ENCODE measurements around the gene DDR2. TPM values are rescaled to one million over a fixed set of nuclear protein-coding genes. Genes with fewer than 3 reads are reported as not detected.

DDR2 gene
- total RNA-seq, 1 donor from 2014 or later, result 54.4 TPM

GRCh38 chr1:162663086-162663485 lies 30.8 kb downstream of the DDR2 start:
- H3K9me3 Mint-ChIP-seq, result peaks cover 6% of the 10 kb centered on the region
- H3K4me3 Mint-ChIP-seq, result no peak overlapping the region
- H3K36me3 Mint-ChIP-seq, result peaks cover 11% of the 10 kb centered on the region
- peaks cover 5% of the 10 kb centered on the region for H3K27me3 Mint-ChIP-seq
- peaks cover 26% of the 10 kb centered on the region for H3K4me1 Mint-ChIP-seq (ENCODE audit: unreplicated experiment)
- no peak overlapping the region for H3K27ac Mint-ChIP-seq
- TF ChIP-seq, protein P1, sequence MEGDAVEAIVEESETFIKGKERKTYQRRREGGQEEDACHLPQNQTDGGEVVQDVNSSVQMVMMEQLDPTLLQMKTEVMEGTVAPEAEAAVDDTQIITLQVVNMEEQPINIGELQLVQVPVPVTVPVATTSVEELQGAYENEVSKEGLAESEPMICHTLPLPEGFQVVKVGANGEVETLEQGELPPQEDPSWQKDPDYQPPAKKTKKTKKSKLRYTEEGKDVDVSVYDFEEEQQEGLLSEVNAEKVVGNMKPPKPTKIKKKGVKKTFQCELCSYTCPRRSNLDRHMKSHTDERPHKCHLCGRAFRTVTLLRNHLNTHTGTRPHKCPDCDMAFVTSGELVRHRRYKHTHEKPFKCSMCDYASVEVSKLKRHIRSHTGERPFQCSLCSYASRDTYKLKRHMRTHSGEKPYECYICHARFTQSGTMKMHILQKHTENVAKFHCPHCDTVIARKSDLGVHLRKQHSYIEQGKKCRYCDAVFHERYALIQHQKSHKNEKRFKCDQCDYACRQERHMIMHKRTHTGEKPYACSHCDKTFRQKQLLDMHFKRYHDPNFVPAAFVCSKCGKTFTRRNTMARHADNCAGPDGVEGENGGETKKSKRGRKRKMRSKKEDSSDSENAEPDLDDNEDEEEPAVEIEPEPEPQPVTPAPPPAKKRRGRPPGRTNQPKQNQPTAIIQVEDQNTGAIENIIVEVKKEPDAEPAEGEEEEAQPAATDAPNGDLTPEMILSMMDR (conservative IDR thresholded peaks at IDR 0.05), result no peak
- DNase-seq (ENCODE audit: extremely low spot score, unreplicated experiment), result no peak

DNA sequence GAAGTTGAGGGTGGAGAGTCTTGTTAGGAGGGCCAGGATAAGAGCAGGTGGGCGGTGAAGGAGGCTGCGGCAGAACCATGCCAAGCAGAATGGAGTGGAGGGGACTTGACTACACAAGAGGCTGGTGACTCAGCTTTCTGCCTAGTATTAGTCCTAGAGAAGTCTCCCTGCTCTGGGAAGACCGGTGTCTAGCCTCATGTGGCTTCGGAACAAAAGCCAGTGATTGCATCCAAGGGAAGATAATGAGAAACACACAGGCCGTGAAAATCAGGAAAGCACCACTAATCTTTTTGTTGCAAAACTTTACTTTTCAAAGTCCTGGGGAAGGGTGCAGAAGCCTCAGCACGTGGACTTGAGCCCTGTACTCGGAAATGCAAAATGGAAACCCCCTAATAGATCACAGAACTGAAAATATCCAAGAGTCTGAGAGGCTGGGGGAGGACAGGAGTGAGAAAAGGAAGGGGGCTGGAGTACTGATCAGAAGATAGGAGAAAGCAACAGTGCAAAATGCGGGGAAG lies 31.4 kb downstream of the DDR2 start:
- TF ChIP-seq, protein P1 (conservative IDR thresholded peaks at IDR 0.05), result no peak
- peaks cover 26% of the 10 kb centered on the region for H3K4me1 Mint-ChIP-seq (ENCODE audit: unreplicated experiment)
- H3K36me3 Mint-ChIP-seq, result peaks cover 11% of the 10 kb centered on the region
- H3K27me3 Mint-ChIP-seq, result peaks cover 5% of the 10 kb centered on the region
- H3K4me3 Mint-ChIP-seq, result no peak overlapping the region
- DNase-seq (ENCODE audit: extremely low spot score, unreplicated experiment), result no peak
- H3K27ac Mint-ChIP-seq, result no peak overlapping the region
- H3K9me3 Mint-ChIP-seq, result peaks cover 6% of the 10 kb centered on the region

DNA sequence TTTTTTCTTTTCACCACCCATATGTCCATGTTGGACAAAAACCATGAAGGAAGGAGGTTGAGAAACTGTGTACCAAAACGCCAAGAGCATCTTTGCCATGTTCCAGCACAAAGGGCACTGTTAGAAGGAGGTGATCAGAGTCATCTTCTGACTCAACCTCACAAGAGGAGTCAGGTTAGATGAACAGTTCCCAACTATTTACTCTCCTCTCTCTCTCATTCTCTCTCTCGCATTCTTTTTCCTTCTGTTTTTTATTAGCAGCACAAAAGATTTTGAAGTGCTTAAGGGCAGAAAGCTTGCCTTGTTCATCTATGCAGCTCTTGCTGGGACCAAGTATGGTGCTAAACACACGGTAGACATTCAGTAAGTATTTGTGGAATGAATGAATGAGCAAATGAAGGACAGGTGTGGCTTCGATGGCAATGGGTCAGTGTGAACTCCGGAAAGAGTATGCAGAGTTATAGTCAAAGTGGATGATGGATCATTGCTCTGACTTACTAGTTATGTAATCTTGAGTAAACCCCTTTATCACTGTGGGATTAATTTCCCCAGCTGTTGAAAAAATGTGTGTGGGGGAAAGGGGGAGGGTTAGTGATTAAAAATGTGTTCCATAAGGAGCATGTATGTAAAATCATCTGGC lies 33.9 kb downstream of the DDR2 start:
- TF ChIP-seq, protein P1 (conservative IDR thresholded peaks at IDR 0.05), result no peak
- Mint-ChIP-seq H3K4me1 (ENCODE audit: unreplicated experiment) (peaks cover 19% of the 10 kb centered on the region), H3K4me3 (no peak overlapping the region), H3K36me3 (peaks cover 3% of the 10 kb centered on the region), H3K9me3 (no peaks in the 10 kb centered on the region), H3K27me3 (no peaks in the 10 kb centered on the region), H3K27ac (no peak overlapping the region)
- DNase-seq (ENCODE audit: extremely low spot score, unreplicated experiment), result no peak

DNA sequence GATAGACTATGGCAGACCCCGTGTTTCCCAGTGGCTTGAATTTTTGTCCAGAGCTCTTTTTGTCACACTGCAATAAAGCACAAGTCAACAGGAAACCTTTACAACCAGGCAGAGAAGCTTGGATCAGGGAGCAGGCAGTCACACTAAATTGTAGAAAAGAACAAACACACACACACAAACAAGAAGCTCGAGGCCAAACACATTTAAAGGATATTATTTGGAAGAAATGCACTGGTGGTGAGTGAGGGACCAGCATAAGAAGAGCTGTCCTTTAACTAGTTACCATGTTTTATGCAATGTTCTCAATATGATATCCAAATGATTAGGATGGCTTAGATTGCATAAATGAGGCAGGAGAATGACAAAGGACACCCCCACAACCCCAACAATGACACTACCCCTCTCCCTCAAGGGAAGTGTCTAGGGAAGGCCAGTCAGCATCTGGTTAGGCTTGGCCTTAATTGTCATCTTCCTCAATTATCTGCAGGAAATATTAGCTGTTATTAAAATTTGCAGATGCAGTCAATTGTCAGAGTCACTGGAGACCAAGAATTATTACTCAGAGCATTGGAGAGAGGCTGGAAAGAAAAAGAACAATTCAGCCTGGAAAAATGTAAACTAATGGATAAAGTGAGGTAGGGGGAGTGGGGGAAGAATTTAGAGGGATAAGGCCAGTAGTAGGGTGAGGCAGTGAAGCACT lies 35.3 kb downstream of the DDR2 start:
- no peaks in the 10 kb centered on the region for H3K27me3 Mint-ChIP-seq
- TF ChIP-seq, protein P1 (conservative IDR thresholded peaks at IDR 0.05), result no peak
- no peaks in the 10 kb centered on the region for H3K9me3 Mint-ChIP-seq
- H3K36me3 Mint-ChIP-seq, result peaks cover 6% of the 10 kb centered on the region
- no peak for DNase-seq (ENCODE audit: extremely low spot score, unreplicated experiment)
- H3K27ac Mint-ChIP-seq, result no peak overlapping the region
- peaks cover 25% of the 10 kb centered on the region for H3K4me1 Mint-ChIP-seq (ENCODE audit: unreplicated experiment)
- no peak overlapping the region for H3K4me3 Mint-ChIP-seq

DNA sequence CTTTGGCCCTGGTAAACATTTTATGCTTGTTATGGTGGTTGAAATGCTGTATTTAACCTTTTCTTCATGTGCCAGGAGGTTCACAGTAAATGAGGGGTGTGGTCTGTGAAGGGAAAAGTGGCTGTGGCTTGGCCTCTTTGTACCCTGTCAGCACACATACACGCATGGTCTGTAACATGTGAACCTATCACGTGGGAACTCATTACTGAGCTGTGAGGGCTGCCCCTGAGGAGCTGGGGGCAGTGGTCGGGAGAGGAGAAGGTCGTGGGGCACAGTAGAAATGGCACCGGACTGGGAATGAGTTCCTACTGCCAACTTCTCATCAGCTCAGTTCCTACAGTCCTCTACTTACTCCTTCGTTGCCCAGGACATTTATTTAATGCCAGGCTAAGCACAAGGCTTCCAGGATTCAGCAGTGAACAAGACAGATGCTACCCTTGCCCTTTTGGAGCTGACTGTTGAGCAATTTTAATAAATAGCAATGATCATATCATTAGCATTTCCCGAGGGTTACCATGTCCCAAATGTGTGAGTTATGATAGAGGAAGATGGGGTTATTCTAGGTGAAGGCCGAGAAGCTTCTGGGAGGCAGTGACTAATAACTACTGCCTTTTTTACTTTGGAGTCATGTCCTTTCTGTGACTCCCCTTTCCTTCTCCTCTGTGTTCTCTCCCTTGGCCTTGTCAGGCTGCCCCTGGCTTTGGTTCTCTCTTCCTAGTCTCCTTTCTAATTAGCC lies 38.8 kb downstream of the DDR2 start:
- Mint-ChIP-seq H3K27me3 (no peaks in the 10 kb centered on the region), H3K4me3 (no peak overlapping the region), H3K36me3 (peaks cover 6% of the 10 kb centered on the region), H3K27ac (no peak overlapping the region), H3K4me1 (ENCODE audit: unreplicated experiment) (peaks cover 25% of the 10 kb centered on the region), H3K9me3 (no peaks in the 10 kb centered on the region)
- TF ChIP-seq, protein P1 (conservative IDR thresholded peaks at IDR 0.05), result no peak
- DNase-seq (ENCODE audit: extremely low spot score, unreplicated experiment), result no peak
